H1 (cell line): ENCODE data around the gene ATP6V1B1. TPM values are rescaled to one million over a fixed set of nuclear protein-coding genes. Genes with fewer than 3 reads are reported as not detected.
A peak's percentile ranks its signal among the peaks of the same experiment; 100 is the strongest.

Experiments used
- CTCF ChIA-PET: fragments of 300-600 bp; sonication (Branson Sonifier 250); formaldehyde crosslinking; loops from one replicate; lab custom pipeline; 2021; ENCODE audit not compliant: partially characterized antibody; lab: Charles Lee
- POLR2A ChIA-PET: fragments of 300-600 bp; sonication (Branson Sonifier 250); formaldehyde crosslinking; loops from one replicate; lab custom pipeline; 2021; ENCODE audit warnings: inconsistent platforms; ENCODE audit not compliant: partially characterized antibody; lab: Charles Lee
- DNase-seq, 2 experiments: peaks; one replicate each; pipeline versions ENCODE4 v3.0.0 to v3.0.0-alpha.2; 2010 to 2022; ENCODE audit warnings: low spot score in 2 of 2, low read depth in 1 of 2, mixed read lengths in 1 of 2
- FAIRE-seq: peaks from 2 replicates; lab custom pipeline; 2011; peaks lifted over from hg19 to GRCh38; lab: Jason Lieb, UNC
- H2AFZ ChIP-seq: 2 replicates; pipeline ENCODE4 v1.8.1; 2012; ENCODE audit warnings: low read length, inconsistent platforms
- H2AK5ac ChIP-seq: 2 replicates; pipeline ENCODE4 v1.6.1; 2013; ENCODE audit warnings: low read depth, low read length
- H2BK120ac ChIP-seq: replicated peaks from 2 replicates; pipeline ENCODE3; 2013; ENCODE audit warnings: low read depth, low read length, inconsistent platforms
- H2BK12ac ChIP-seq: 2 replicates; pipeline ENCODE4 v1.6.1; 2013; ENCODE audit warnings: low read depth, low read length
- H2BK15ac ChIP-seq: 2 replicates; pipeline ENCODE4 v1.6.1; 2013; ENCODE audit warnings: low read length
- H2BK20ac ChIP-seq: 2 replicates; pipeline ENCODE4 v1.6.1; 2013; ENCODE audit warnings: low read length
- H2BK5ac ChIP-seq: 2 replicates; pipeline ENCODE4 v1.6.1; 2013; ENCODE audit warnings: low read depth, low read length
- H3K14ac ChIP-seq: 2 replicates; pipeline ENCODE4 v1.6.1; 2013; ENCODE audit warnings: inconsistent platforms; ENCODE audit not compliant: insufficient read length
- H3K18ac ChIP-seq: 2 replicates; pipeline ENCODE4 v1.6.1; 2013; ENCODE audit warnings: low read length; ENCODE audit errors: extremely low read depth
- H3K23ac ChIP-seq: 2 replicates; pipeline ENCODE4 v1.6.1; 2013; ENCODE audit warnings: inconsistent platforms; ENCODE audit not compliant: insufficient read length
- H3K23me2 ChIP-seq: 2 replicates; pipeline ENCODE4 v1.6.1; 2013; ENCODE audit warnings: low read depth, low read length
- H3K27ac ChIP-seq: 2 replicates; pipeline ENCODE4 v1.6.1; 2011; ENCODE audit warnings: low read depth, low read length, inconsistent platforms
- H3K27me3 ChIP-seq, 4 experiments: replicated peaks in 1 of 4; 1 replicate in 1 of 4; 2 replicates in 3 of 4; pipeline versions ENCODE4 v1.6.1 to v1.8.1; 2011 to 2013; ENCODE audit warnings: low read length in 3 of 4, mild to moderate bottlenecking in 3 of 4, inconsistent platforms in 2 of 4, mixed read lengths in 2 of 4, moderate library complexity in 1 of 4; ENCODE audit not compliant: control insufficient read depth in 3 of 4, insufficient read depth in 3 of 4; ENCODE audit errors: extremely low read depth in 1 of 4
- H3K36me3 ChIP-seq, 4 experiments: 2 replicates each; pipeline versions ENCODE4 v1.6.1 to v1.8.1; 2011 to 2013; ENCODE audit warnings: mild to moderate bottlenecking in 4 of 4, low read length in 3 of 4, moderate library complexity in 2 of 4, control low read depth in 1 of 4, inconsistent platforms in 1 of 4; ENCODE audit not compliant: insufficient read depth in 4 of 4, control insufficient read depth in 2 of 4
- H3K4ac ChIP-seq: replicated peaks from 2 replicates; pipeline ENCODE3; 2013; ENCODE audit warnings: low read length, low read depth, mixed read lengths, inconsistent platforms; ENCODE audit not compliant: insufficient read length
- H3K4me1 ChIP-seq, 4 experiments: replicated peaks in 1 of 4; 1 replicate in 1 of 4; 2 replicates in 3 of 4; pipeline versions ENCODE4 v1.6.1 to v1.8.1; 2011 to 2013; ENCODE audit warnings: low read length in 3 of 4, inconsistent platforms in 2 of 4, mixed read lengths in 1 of 4; ENCODE audit not compliant: insufficient read depth in 4 of 4, control insufficient read depth in 3 of 4
- H3K4me2 ChIP-seq, 2 experiments: 2 replicates each; pipeline versions ENCODE4 v1.6.1 to v1.8.1; 2011 to 2013; ENCODE audit warnings: low read depth in 2 of 2, low read length in 2 of 2, control low read depth in 1 of 2, inconsistent platforms in 1 of 2, mild to moderate bottlenecking in 1 of 2; ENCODE audit not compliant: insufficient read depth in 1 of 2
- H3K4me3 ChIP-seq, 4 experiments: fragments of 200-600, 300-600 bp in 1 of 4; sonication (generic), shearing (Covaris generic), sonication (Bioruptor Twin) in 1 of 4; 2 replicates each; pipeline versions ENCODE4 v1.5.1 to v1.8.1; 2011 to 2016; ENCODE audit warnings: low read length in 4 of 4, low read depth in 3 of 4, control low read depth in 2 of 4, inconsistent platforms in 2 of 4, mild to moderate bottlenecking in 2 of 4, mixed read lengths in 1 of 4, moderate library complexity in 1 of 4; ENCODE audit not compliant: insufficient read depth in 2 of 4; ENCODE audit errors: extremely low read depth in 1 of 4
- H3K56ac ChIP-seq: replicated peaks from 2 replicates; pipeline ENCODE3; 2013; ENCODE audit warnings: low read depth, mild to moderate bottlenecking, mixed read lengths, low read length, inconsistent platforms; ENCODE audit not compliant: insufficient read length
- H3K79me1 ChIP-seq: 2 replicates; pipeline ENCODE4 v1.6.1; 2013; ENCODE audit warnings: low read depth, low read length, control low read depth
- H3K79me2 ChIP-seq, 2 experiments: 2 replicates each; pipeline versions ENCODE4 v1.6.1 to v1.8.1; 2012 to 2013; ENCODE audit warnings: low read length in 2 of 2, mild to moderate bottlenecking in 2 of 2, inconsistent platforms in 1 of 2; ENCODE audit not compliant: insufficient read depth in 2 of 2, control insufficient read depth in 1 of 2
- H3K9ac ChIP-seq, 4 experiments: replicated peaks in 1 of 4; 1 replicate in 1 of 4; 2 replicates in 3 of 4; pipeline versions ENCODE4 v1.6.1 to v1.8.1; 2011 to 2013; ENCODE audit warnings: low read depth in 3 of 4, low read length in 3 of 4, control low read depth in 2 of 4, mild to moderate bottlenecking in 2 of 4, moderate library complexity in 2 of 4, inconsistent platforms in 1 of 4; ENCODE audit errors: extremely low read depth in 1 of 4
- H3K9me3 ChIP-seq, 2 experiments: 2 replicates each; pipeline versions ENCODE4 v1.6.1 to v1.8.1; 2012 to 2013; ENCODE audit warnings: mild to moderate bottlenecking in 2 of 2, moderate library complexity in 2 of 2, control low read depth in 1 of 2, inconsistent platforms in 1 of 2, low read depth in 1 of 2, low read length in 1 of 2, mixed read lengths in 1 of 2; ENCODE audit not compliant: insufficient read depth in 2 of 2
- H4K20me1 ChIP-seq, 2 experiments: replicated peaks in 1 of 2; 2 replicates each; pipeline versions ENCODE3 to v1.8.1; 2011 to 2013; ENCODE audit warnings: inconsistent platforms in 2 of 2, low read length in 2 of 2, mild to moderate bottlenecking in 1 of 2; ENCODE audit not compliant: insufficient read depth in 2 of 2, control insufficient read depth in 1 of 2
- H4K5ac ChIP-seq: 2 replicates; pipeline ENCODE4 v1.6.1; 2013; ENCODE audit warnings: low read length, low read depth, mixed read lengths, inconsistent platforms; ENCODE audit not compliant: insufficient read length
- H4K8ac ChIP-seq: 2 replicates; pipeline ENCODE4 v1.8.0; 2013; ENCODE audit warnings: mild to moderate bottlenecking, moderate library complexity, low read length, inconsistent platforms; ENCODE audit not compliant: insufficient read depth; ENCODE audit errors: extremely low read depth
- H4K91ac ChIP-seq: replicated peaks from 2 replicates; pipeline ENCODE3; 2013; ENCODE audit warnings: low read length, mixed read lengths, inconsistent platforms; ENCODE audit not compliant: insufficient read length
- CHD1 ChIP-seq: IDR thresholded peaks from 2 replicates; pipeline ENCODE4 v1.6.1; 2012; ENCODE audit warnings: low read depth, low read length, improper control_type of control experiment
- HDAC6 ChIP-seq: IDR thresholded peaks from one replicate; pipeline ENCODE4 v1.7.1; 2012; ENCODE audit warnings: low read depth, mild to moderate bottlenecking, inconsistent platforms, low read length, moderate library complexity
- JUND ChIP-seq: IDR thresholded peaks from 2 replicates; pipeline ENCODE4 v1.6.1; 2011; ENCODE audit warnings: mild to moderate bottlenecking, improper control_type of control experiment, low read length
- RAD21 ChIP-seq, 2 experiments: IDR thresholded peaks in 1 of 2; conservative IDR thresholded peaks in 1 of 2; 2 replicates each; pipeline ENCODE4 v1.6.1; 2011; ENCODE audit warnings: low read depth in 2 of 2, low read length in 2 of 2, improper control_type of control experiment in 1 of 2, inconsistent platforms in 1 of 2, mild to moderate bottlenecking in 1 of 2, moderate library complexity in 1 of 2
- RBBP5 ChIP-seq: IDR thresholded peaks from 2 replicates; pipeline ENCODE4 v1.7.1; 2012; ENCODE audit warnings: low read depth, mild to moderate bottlenecking, inconsistent platforms, low read length, moderate library complexity, borderline replicate concordance
- SP1 ChIP-seq: IDR thresholded peaks from 2 replicates; pipeline ENCODE4 v1.6.1; 2011; ENCODE audit warnings: low read depth, low read length
- SRF ChIP-seq: IDR thresholded peaks from 2 replicates; pipeline ENCODE4 v1.6.1; 2011; ENCODE audit warnings: mild to moderate bottlenecking, low read depth, low read length, moderate library complexity
- TAF7 ChIP-seq: optimal IDR thresholded peaks from 2 replicates; pipeline ENCODE3; 2011; ENCODE audit warnings: low read depth, mild to moderate bottlenecking, inconsistent platforms, low read length, moderate library complexity, borderline replicate concordance
- WGBS, 2 experiments: shearing (Covaris generic) in 1 of 2; methylation state at CpG; one replicate each; pipeline versions ENCODE4 v1.1.6 to v1.1.7; 2013 to 2015; ENCODE audit warnings: low lambda C conversion rate in 2 of 2, mixed read lengths in 2 of 2, inconsistent platforms in 1 of 2, low coverage in 1 of 2, missing lambda C conversion rate in 1 of 2; ENCODE audit not compliant: insufficient replicate concordance in 2 of 2, insufficient coverage in 1 of 2, insufficient read length in 1 of 2; ENCODE audit errors: extremely low coverage in 1 of 2, missing lambda C conversion rate in 1 of 2; 5-methylcytosine and 5-hydroxymethylcytosine counted together
- polyA plus RNA-seq, 7 experiments: library from polyadenylated mRNA; depleted of rRNA in 3 of 7; stranded (reverse) in 5 of 7; unstranded in 2 of 7; fragments of >200 nt in 5 of 7; fragments of 200-250 nt in 2 of 7; gene quantifications; 1 replicate in 5 of 7; 2 replicates in 1 of 7; 4 replicates in 1 of 7; pipeline versions ENCODE4 v1.2.1 to v1.2.3, GENCODE V29; 2011 to 2013; ENCODE audit warnings: missing spikeins in 2 of 7, mixed read lengths in 2 of 7
- total RNA-seq: library from RNA; stranded (reverse); fragmentation: NEBNext Ultra II Directional; extraction: Animal tissue kit (Norgen Biotek cat#: 25700); gene quantifications from 2 replicates; pipeline ENCODE4 v1.2.1, GENCODE V29; 2021
- TF ChIP-seq, protein P1 (sequence below): IDR thresholded peaks from 2 replicates; pipeline ENCODE4 v1.6.1; 2011; ENCODE audit warnings: low read length, improper control_type of control experiment
- TF ChIP-seq, protein P2 (sequence below): IDR thresholded peaks from 2 replicates; pipeline ENCODE4 v1.6.1; 2011; ENCODE audit warnings: low read depth, mild to moderate bottlenecking, low read length; ENCODE audit not compliant: insufficient read depth

The ATP6V1B1 gene
- total and polyA plus RNA-seq, 2 of the 8 experiments (the other 6 are each of a cell fraction or from before 2014, with no cell fraction given): not detected

DNA sequence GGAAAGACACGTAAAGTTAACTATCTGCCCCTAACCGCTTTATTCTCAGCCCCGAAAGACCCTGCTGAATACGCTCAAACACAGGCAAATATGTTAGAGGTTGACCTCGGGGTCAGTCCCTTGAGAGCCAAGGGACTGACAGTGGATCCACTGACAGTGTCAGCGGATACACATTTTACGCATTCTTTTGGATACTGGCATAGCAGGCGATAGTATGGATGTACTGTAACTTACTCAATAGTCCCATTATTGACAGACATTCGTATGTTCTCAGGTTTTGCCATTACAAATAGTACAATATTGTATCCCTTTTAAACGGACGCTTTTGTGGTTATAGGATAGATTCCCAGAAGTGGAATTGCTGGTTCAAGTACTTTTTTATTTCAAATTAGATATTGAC, 13.4 kb downstream of the ATP6V1B1 start:
- DNase-seq: no peak
- FAIRE-seq: no peak
- TF ChIP-seq, protein P1, sequence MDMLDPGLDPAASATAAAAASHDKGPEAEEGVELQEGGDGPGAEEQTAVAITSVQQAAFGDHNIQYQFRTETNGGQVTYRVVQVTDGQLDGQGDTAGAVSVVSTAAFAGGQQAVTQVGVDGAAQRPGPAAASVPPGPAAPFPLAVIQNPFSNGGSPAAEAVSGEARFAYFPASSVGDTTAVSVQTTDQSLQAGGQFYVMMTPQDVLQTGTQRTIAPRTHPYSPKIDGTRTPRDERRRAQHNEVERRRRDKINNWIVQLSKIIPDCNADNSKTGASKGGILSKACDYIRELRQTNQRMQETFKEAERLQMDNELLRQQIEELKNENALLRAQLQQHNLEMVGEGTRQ: no peak
- TF ChIP-seq HDAC6: no peak
- TF ChIP-seq, protein P2, sequence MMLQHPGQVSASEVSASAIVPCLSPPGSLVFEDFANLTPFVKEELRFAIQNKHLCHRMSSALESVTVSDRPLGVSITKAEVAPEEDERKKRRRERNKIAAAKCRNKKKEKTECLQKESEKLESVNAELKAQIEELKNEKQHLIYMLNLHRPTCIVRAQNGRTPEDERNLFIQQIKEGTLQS: no peak
- no peak for TF ChIP-seq RBBP5
- TF ChIP-seq SRF: no peak
- no peak for TF ChIP-seq CHD1
- no peak for TF ChIP-seq TAF7
- no peak for TF ChIP-seq RAD21 (IDR thresholded peaks at IDR 0.05 in 1 of 2, conservative IDR thresholded peaks at IDR 0.05 in 1 of 2; ENCODE audit: low read depth in 2 of 2, low read length in 2 of 2)
- no peak for TF ChIP-seq JUND
- TF ChIP-seq SP1: no peak

More for the DNA sequence above, 13.4 kb downstream of the ATP6V1B1 start:
- H3K56ac ChIP-seq: no peak overlapping the region
- no peaks in the 10 kb centered on the region for H3K36me3 ChIP-seq
- 88% methylated on average over 11 of the region's 11 CpGs; no CpG with 5 or more reads in 1 of the 2 experiments for WGBS, 2 experiments
- POLR2A ChIA-PET: interaction anchor here (0.9 kb wide), 1 partner anchor 10 kb away, joined by 8 read pairs; no protein-coding TSS in a partner anchor
- H3K18ac ChIP-seq: no peak overlapping the region
- peak overlapping the region in 1 of 2 experiments; percentile 26; a peak in 1 of 4 replicates for H3K4me2 ChIP-seq
- no peak overlapping the region for H3K4ac ChIP-seq
- no peaks in the 10 kb centered on the region for H3K79me2 ChIP-seq
- no peak overlapping the region for H2BK20ac ChIP-seq
- H2BK15ac ChIP-seq: no peak overlapping the region
- H3K4me3 ChIP-seq: no peak overlapping the region
- peaks cover 0 to 2% (median 2%) of the 10 kb centered on the region in 4 experiments; a peak in 4 of 7 replicates for H3K4me1 ChIP-seq
- H2AFZ ChIP-seq: no peak overlapping the region
- no peak overlapping the region for H2BK120ac ChIP-seq
- H3K27me3 ChIP-seq: peaks cover 11 to 26% (median 25%) of the 10 kb centered on the region in 4 experiments
- no peak overlapping the region for H2BK5ac ChIP-seq
- H3K9me3 ChIP-seq: no peaks in the 10 kb centered on the region
- no peak overlapping the region for H3K27ac ChIP-seq
- H3K9ac ChIP-seq: no peak overlapping the region
- H2AK5ac ChIP-seq: no peak overlapping the region
- no peak overlapping the region for H4K91ac ChIP-seq
- H3K23ac ChIP-seq: no peak overlapping the region
- no peak overlapping the region for H2BK12ac ChIP-seq
- no peaks in the 10 kb centered on the region; the same call in 1 of the 2 replicates for H3K23me2 ChIP-seq
- H4K5ac ChIP-seq: no peak overlapping the region
- no peak overlapping the region for H4K8ac ChIP-seq
- CTCF ChIA-PET: interaction anchor here (0.6 to 22.0 kb wide), 33 partner anchors 9 to 536 kb away, joined by 3 to 513 read pairs (median 10); partner anchors contain the start of genes ANKRD53, ATP6V1B1 and FIGLA
- peaks cover 0 to 2% of the 10 kb centered on the region in 2 experiments for H4K20me1 ChIP-seq
- no peak overlapping the region for H3K14ac ChIP-seq
- H3K79me1 ChIP-seq: no peaks in the 10 kb centered on the region
